H1 (cell line): ENCODE measurements around the gene MELTF. TPM values are rescaled to one million over a fixed set of nuclear protein-coding genes. Genes with fewer than 3 reads are reported as not detected.

Experiments used
- CTCF ChIA-PET: fragments of 300-600 bp; sonication (Branson Sonifier 250); formaldehyde crosslinking; loops from one replicate; lab custom pipeline; 2021; ENCODE audit not compliant: partially characterized antibody; lab: Charles Lee
- POLR2A ChIA-PET: fragments of 300-600 bp; sonication (Branson Sonifier 250); formaldehyde crosslinking; loops from one replicate; lab custom pipeline; 2021; ENCODE audit warnings: inconsistent platforms; ENCODE audit not compliant: partially characterized antibody; lab: Charles Lee
- DNase-seq, 2 experiments: peaks; one replicate each; pipeline versions ENCODE4 v3.0.0 to v3.0.0-alpha.2; 2010 to 2022; ENCODE audit warnings: low spot score in 2 of 2, low read depth in 1 of 2, mixed read lengths in 1 of 2
- FAIRE-seq: peaks from 2 replicates; lab custom pipeline; 2011; peaks lifted over from hg19 to GRCh38; lab: Jason Lieb, UNC
- H2AFZ ChIP-seq: 2 replicates; pipeline ENCODE4 v1.8.1; 2012; ENCODE audit warnings: low read length, inconsistent platforms
- H2AK5ac ChIP-seq: 2 replicates; pipeline ENCODE4 v1.6.1; 2013; ENCODE audit warnings: low read depth, low read length
- H2BK120ac ChIP-seq: replicated peaks from 2 replicates; pipeline ENCODE3; 2013; ENCODE audit warnings: low read depth, low read length, inconsistent platforms
- H2BK12ac ChIP-seq: 2 replicates; pipeline ENCODE4 v1.6.1; 2013; ENCODE audit warnings: low read depth, low read length
- H2BK15ac ChIP-seq: 2 replicates; pipeline ENCODE4 v1.6.1; 2013; ENCODE audit warnings: low read length
- H2BK20ac ChIP-seq: 2 replicates; pipeline ENCODE4 v1.6.1; 2013; ENCODE audit warnings: low read length
- H2BK5ac ChIP-seq: 2 replicates; pipeline ENCODE4 v1.6.1; 2013; ENCODE audit warnings: low read depth, low read length
- H3K14ac ChIP-seq: 2 replicates; pipeline ENCODE4 v1.6.1; 2013; ENCODE audit warnings: inconsistent platforms; ENCODE audit not compliant: insufficient read length
- H3K18ac ChIP-seq: 2 replicates; pipeline ENCODE4 v1.6.1; 2013; ENCODE audit warnings: low read length; ENCODE audit errors: extremely low read depth
- H3K23ac ChIP-seq: 2 replicates; pipeline ENCODE4 v1.6.1; 2013; ENCODE audit warnings: inconsistent platforms; ENCODE audit not compliant: insufficient read length
- H3K23me2 ChIP-seq: 2 replicates; pipeline ENCODE4 v1.6.1; 2013; ENCODE audit warnings: low read depth, low read length
- H3K27ac ChIP-seq: 2 replicates; pipeline ENCODE4 v1.6.1; 2011; ENCODE audit warnings: low read depth, low read length, inconsistent platforms
- H3K27me3 ChIP-seq, 4 experiments: replicated peaks in 1 of 4; 1 replicate in 1 of 4; 2 replicates in 3 of 4; pipeline versions ENCODE4 v1.6.1 to v1.8.1; 2011 to 2013; ENCODE audit warnings: low read length in 3 of 4, mild to moderate bottlenecking in 3 of 4, inconsistent platforms in 2 of 4, mixed read lengths in 2 of 4, moderate library complexity in 1 of 4; ENCODE audit not compliant: control insufficient read depth in 3 of 4, insufficient read depth in 3 of 4; ENCODE audit errors: extremely low read depth in 1 of 4
- H3K36me3 ChIP-seq, 4 experiments: 2 replicates each; pipeline versions ENCODE4 v1.6.1 to v1.8.1; 2011 to 2013; ENCODE audit warnings: mild to moderate bottlenecking in 4 of 4, low read length in 3 of 4, moderate library complexity in 2 of 4, control low read depth in 1 of 4, inconsistent platforms in 1 of 4; ENCODE audit not compliant: insufficient read depth in 4 of 4, control insufficient read depth in 2 of 4
- H3K4ac ChIP-seq: replicated peaks from 2 replicates; pipeline ENCODE3; 2013; ENCODE audit warnings: low read length, low read depth, mixed read lengths, inconsistent platforms; ENCODE audit not compliant: insufficient read length
- H3K4me1 ChIP-seq, 4 experiments: replicated peaks in 1 of 4; 1 replicate in 1 of 4; 2 replicates in 3 of 4; pipeline versions ENCODE4 v1.6.1 to v1.8.1; 2011 to 2013; ENCODE audit warnings: low read length in 3 of 4, inconsistent platforms in 2 of 4, mixed read lengths in 1 of 4; ENCODE audit not compliant: insufficient read depth in 4 of 4, control insufficient read depth in 3 of 4
- H3K4me2 ChIP-seq, 2 experiments: 2 replicates each; pipeline versions ENCODE4 v1.6.1 to v1.8.1; 2011 to 2013; ENCODE audit warnings: low read depth in 2 of 2, low read length in 2 of 2, control low read depth in 1 of 2, inconsistent platforms in 1 of 2, mild to moderate bottlenecking in 1 of 2; ENCODE audit not compliant: insufficient read depth in 1 of 2
- H3K4me3 ChIP-seq, 4 experiments: fragments of 200-600, 300-600 bp in 1 of 4; sonication (generic), shearing (Covaris generic), sonication (Bioruptor Twin) in 1 of 4; 2 replicates each; pipeline versions ENCODE4 v1.5.1 to v1.8.1; 2011 to 2016; ENCODE audit warnings: low read length in 4 of 4, low read depth in 3 of 4, control low read depth in 2 of 4, inconsistent platforms in 2 of 4, mild to moderate bottlenecking in 2 of 4, mixed read lengths in 1 of 4, moderate library complexity in 1 of 4; ENCODE audit not compliant: insufficient read depth in 2 of 4; ENCODE audit errors: extremely low read depth in 1 of 4
- H3K56ac ChIP-seq: replicated peaks from 2 replicates; pipeline ENCODE3; 2013; ENCODE audit warnings: low read depth, mild to moderate bottlenecking, mixed read lengths, low read length, inconsistent platforms; ENCODE audit not compliant: insufficient read length
- H3K79me1 ChIP-seq: 2 replicates; pipeline ENCODE4 v1.6.1; 2013; ENCODE audit warnings: low read depth, low read length, control low read depth
- H3K79me2 ChIP-seq, 2 experiments: 2 replicates each; pipeline versions ENCODE4 v1.6.1 to v1.8.1; 2012 to 2013; ENCODE audit warnings: low read length in 2 of 2, mild to moderate bottlenecking in 2 of 2, inconsistent platforms in 1 of 2; ENCODE audit not compliant: insufficient read depth in 2 of 2, control insufficient read depth in 1 of 2
- H3K9ac ChIP-seq, 4 experiments: replicated peaks in 1 of 4; 1 replicate in 1 of 4; 2 replicates in 3 of 4; pipeline versions ENCODE4 v1.6.1 to v1.8.1; 2011 to 2013; ENCODE audit warnings: low read depth in 3 of 4, low read length in 3 of 4, control low read depth in 2 of 4, mild to moderate bottlenecking in 2 of 4, moderate library complexity in 2 of 4, inconsistent platforms in 1 of 4; ENCODE audit errors: extremely low read depth in 1 of 4
- H3K9me3 ChIP-seq, 2 experiments: 2 replicates each; pipeline versions ENCODE4 v1.6.1 to v1.8.1; 2012 to 2013; ENCODE audit warnings: mild to moderate bottlenecking in 2 of 2, moderate library complexity in 2 of 2, control low read depth in 1 of 2, inconsistent platforms in 1 of 2, low read depth in 1 of 2, low read length in 1 of 2, mixed read lengths in 1 of 2; ENCODE audit not compliant: insufficient read depth in 2 of 2
- H4K20me1 ChIP-seq, 2 experiments: replicated peaks in 1 of 2; 2 replicates each; pipeline versions ENCODE3 to v1.8.1; 2011 to 2013; ENCODE audit warnings: inconsistent platforms in 2 of 2, low read length in 2 of 2, mild to moderate bottlenecking in 1 of 2; ENCODE audit not compliant: insufficient read depth in 2 of 2, control insufficient read depth in 1 of 2
- H4K5ac ChIP-seq: 2 replicates; pipeline ENCODE4 v1.6.1; 2013; ENCODE audit warnings: low read length, low read depth, mixed read lengths, inconsistent platforms; ENCODE audit not compliant: insufficient read length
- H4K8ac ChIP-seq: 2 replicates; pipeline ENCODE4 v1.8.0; 2013; ENCODE audit warnings: mild to moderate bottlenecking, moderate library complexity, low read length, inconsistent platforms; ENCODE audit not compliant: insufficient read depth; ENCODE audit errors: extremely low read depth
- H4K91ac ChIP-seq: replicated peaks from 2 replicates; pipeline ENCODE3; 2013; ENCODE audit warnings: low read length, mixed read lengths, inconsistent platforms; ENCODE audit not compliant: insufficient read length
- BACH1 ChIP-seq: IDR thresholded peaks from 2 replicates; pipeline ENCODE4 v1.6.1; 2012; ENCODE audit warnings: low read length, improper control_type of control experiment
- CTBP2 ChIP-seq: IDR thresholded peaks from 2 replicates; pipeline ENCODE4 v1.7.0; 2011; ENCODE audit warnings: borderline replicate concordance, mild to moderate bottlenecking, moderate library complexity, mixed read lengths, low read length; ENCODE audit not compliant: insufficient read depth, insufficient read length
- JUND ChIP-seq: IDR thresholded peaks from 2 replicates; pipeline ENCODE4 v1.6.1; 2011; ENCODE audit warnings: mild to moderate bottlenecking, improper control_type of control experiment, low read length
- POLR2A ChIP-seq, 2 experiments: IDR thresholded peaks; 1 replicate in 1 of 2; 2 replicates in 1 of 2; pipeline ENCODE4 v1.6.1; 2011; ENCODE audit warnings: low read depth in 2 of 2, low read length in 2 of 2, mild to moderate bottlenecking in 2 of 2; ENCODE audit errors: control extremely low read depth in 1 of 2
- WGBS, 2 experiments: shearing (Covaris generic) in 1 of 2; methylation state at CpG; one replicate each; pipeline versions ENCODE4 v1.1.6 to v1.1.7; 2013 to 2015; ENCODE audit warnings: low lambda C conversion rate in 2 of 2, mixed read lengths in 2 of 2, inconsistent platforms in 1 of 2, low coverage in 1 of 2, missing lambda C conversion rate in 1 of 2; ENCODE audit not compliant: insufficient replicate concordance in 2 of 2, insufficient coverage in 1 of 2, insufficient read length in 1 of 2; ENCODE audit errors: extremely low coverage in 1 of 2, missing lambda C conversion rate in 1 of 2; 5-methylcytosine and 5-hydroxymethylcytosine counted together
- polyA plus RNA-seq, 7 experiments: library from polyadenylated mRNA; depleted of rRNA in 3 of 7; stranded (reverse) in 5 of 7; unstranded in 2 of 7; fragments of >200 nt in 5 of 7; fragments of 200-250 nt in 2 of 7; gene quantifications; 1 replicate in 5 of 7; 2 replicates in 1 of 7; 4 replicates in 1 of 7; pipeline versions ENCODE4 v1.2.1 to v1.2.3, GENCODE V29; 2011 to 2013; ENCODE audit warnings: missing spikeins in 2 of 7, mixed read lengths in 2 of 7
- total RNA-seq: library from RNA; stranded (reverse); fragmentation: NEBNext Ultra II Directional; extraction: Animal tissue kit (Norgen Biotek cat#: 25700); gene quantifications from 2 replicates; pipeline ENCODE4 v1.2.1, GENCODE V29; 2021

MELTF gene
- total and polyA plus RNA-seq, 2 of the 8 experiments (the other 6 are each of a cell fraction or from before 2014, with no cell fraction given) = 1.7 to 3.5 TPM

- H2BK20ac ChIP-seq = no peak overlapping the region
- no peak overlapping the region for H3K14ac ChIP-seq
- H3K79me1 ChIP-seq = no peaks in the 10 kb centered on the region
- no peak overlapping the region for H2AFZ ChIP-seq
- no peak overlapping the region for H2BK120ac ChIP-seq
- no peak overlapping the region for H3K4me2 ChIP-seq
- H4K5ac ChIP-seq = no peak overlapping the region
- H3K79me2 ChIP-seq = no peaks in the 10 kb centered on the region
- FAIRE-seq = no peak
- H3K9me3 ChIP-seq = no peaks in the 10 kb centered on the region
- no peak overlapping the region for H3K27ac ChIP-seq
- no peak overlapping the region for H4K91ac ChIP-seq
- no peak overlapping the region for H3K23ac ChIP-seq
- no peak overlapping the region; the same call in 1 of the 2 replicates for H4K8ac ChIP-seq
- H3K36me3 ChIP-seq = no peaks in the 10 kb centered on the region
- H2BK5ac ChIP-seq = no peak overlapping the region
- CTCF ChIA-PET = interaction anchor here (0.6 to 1.2 kb wide), 4 partner anchors 13 to 137 kb away, joined by 3 read pairs; no protein-coding TSS in a partner anchor
- H3K4ac ChIP-seq = no peak overlapping the region
- no peak overlapping the region for H2AK5ac ChIP-seq
- no peaks in the 10 kb centered on the region for H4K20me1 ChIP-seq
- 87% methylated on average over 11 of the region's 11 CpGs; no CpG with 5 or more reads in 1 of the 2 experiments for WGBS, 2 experiments
- H3K27me3 ChIP-seq = no peaks in the 10 kb centered on the region
- H2BK12ac ChIP-seq = no peak overlapping the region
- POLR2A ChIA-PET = no interaction called here
- H3K56ac ChIP-seq = no peak overlapping the region
- no peak overlapping the region; a peak in 1 of 7 replicates for H3K9ac ChIP-seq
- DNase-seq = no peak
- H3K4me3 ChIP-seq = no peak overlapping the region
- H2BK15ac ChIP-seq = no peak overlapping the region
- H3K23me2 ChIP-seq = no peaks in the 10 kb centered on the region
- no peaks in the 10 kb centered on the region; a peak in 1 of 7 replicates for H3K4me1 ChIP-seq
- H3K18ac ChIP-seq = no peak overlapping the region
- TF ChIP-seq CTBP2 (no peak), POLR2A (IDR thresholded peaks at IDR 0.05; ENCODE audit: control extremely low read depth in 1 of 2, low read depth in 2 of 2, low read length in 2 of 2) (no peak), BACH1 (no peak), JUND (no peak)
Observed at GRCh38 chr3:196976941-196977340, 52.7 kb downstream of the MELTF start.
